ENCODE data around the gene RNF11.

DNA sequence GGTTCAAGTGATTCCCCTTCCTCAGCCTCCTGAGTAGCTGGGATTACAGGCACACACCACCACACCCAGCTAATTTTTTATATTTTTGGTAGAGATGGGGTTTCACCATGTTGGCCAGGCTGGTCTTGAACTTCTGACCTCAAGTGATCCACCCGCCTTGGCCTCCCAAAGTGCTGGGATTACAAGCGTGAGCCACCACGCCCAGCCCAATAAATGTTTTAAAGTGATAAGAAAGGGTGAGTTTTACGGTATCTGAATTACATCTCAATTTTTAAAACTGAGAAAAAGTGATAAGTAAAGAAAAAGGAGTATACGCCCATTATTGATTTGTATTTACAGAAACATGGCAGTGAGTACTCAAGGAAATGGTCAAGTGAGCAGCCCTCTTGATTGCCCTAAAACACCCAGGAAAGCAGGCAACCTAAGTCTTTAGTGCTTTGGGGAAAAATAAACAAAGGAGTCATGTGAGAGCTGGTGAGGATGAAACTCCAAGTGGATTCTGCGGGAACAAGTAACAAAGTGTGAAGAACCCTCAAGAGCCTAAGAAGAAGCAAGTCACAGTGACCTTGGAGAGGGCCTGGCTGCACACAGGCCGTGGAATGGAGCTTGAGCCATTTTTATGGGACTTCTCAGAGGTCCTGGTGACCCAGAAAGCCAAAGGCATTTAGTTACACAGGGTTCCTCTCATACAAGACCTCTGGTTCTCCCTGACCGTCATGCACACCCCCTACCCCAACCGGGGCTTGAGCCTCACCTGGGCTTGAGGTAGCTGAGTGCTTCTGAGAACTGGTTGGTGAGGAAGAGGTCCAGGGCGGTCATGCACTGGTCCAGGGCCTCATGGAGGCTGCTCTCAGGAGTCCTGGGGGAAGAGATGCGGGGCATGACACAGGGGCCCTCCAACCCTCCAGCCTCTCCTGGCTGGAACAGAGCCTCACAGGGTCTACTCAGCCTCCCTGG is 85.2 kb downstream of the RNF11 start:
- TF ChIP-seq EP300 (IDR thresholded peaks at IDR 0.05) (no peak), POLR2A (IDR thresholded peaks at IDR 0.05) (no peak)
- TF ChIP-seq, protein P1, sequence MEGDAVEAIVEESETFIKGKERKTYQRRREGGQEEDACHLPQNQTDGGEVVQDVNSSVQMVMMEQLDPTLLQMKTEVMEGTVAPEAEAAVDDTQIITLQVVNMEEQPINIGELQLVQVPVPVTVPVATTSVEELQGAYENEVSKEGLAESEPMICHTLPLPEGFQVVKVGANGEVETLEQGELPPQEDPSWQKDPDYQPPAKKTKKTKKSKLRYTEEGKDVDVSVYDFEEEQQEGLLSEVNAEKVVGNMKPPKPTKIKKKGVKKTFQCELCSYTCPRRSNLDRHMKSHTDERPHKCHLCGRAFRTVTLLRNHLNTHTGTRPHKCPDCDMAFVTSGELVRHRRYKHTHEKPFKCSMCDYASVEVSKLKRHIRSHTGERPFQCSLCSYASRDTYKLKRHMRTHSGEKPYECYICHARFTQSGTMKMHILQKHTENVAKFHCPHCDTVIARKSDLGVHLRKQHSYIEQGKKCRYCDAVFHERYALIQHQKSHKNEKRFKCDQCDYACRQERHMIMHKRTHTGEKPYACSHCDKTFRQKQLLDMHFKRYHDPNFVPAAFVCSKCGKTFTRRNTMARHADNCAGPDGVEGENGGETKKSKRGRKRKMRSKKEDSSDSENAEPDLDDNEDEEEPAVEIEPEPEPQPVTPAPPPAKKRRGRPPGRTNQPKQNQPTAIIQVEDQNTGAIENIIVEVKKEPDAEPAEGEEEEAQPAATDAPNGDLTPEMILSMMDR (IDR thresholded peaks at IDR 0.05), result no peak

Measured in sigmoid colon (tissue), 4 donors.